ENCODE measurements around the gene GABRQ.
"Not testable (repeated sequence)": the region's sequence is repeated elsewhere in the genome, so short reads cannot be mapped to it uniquely, and the experiment has no call there.

GABRQ gene

DNA sequence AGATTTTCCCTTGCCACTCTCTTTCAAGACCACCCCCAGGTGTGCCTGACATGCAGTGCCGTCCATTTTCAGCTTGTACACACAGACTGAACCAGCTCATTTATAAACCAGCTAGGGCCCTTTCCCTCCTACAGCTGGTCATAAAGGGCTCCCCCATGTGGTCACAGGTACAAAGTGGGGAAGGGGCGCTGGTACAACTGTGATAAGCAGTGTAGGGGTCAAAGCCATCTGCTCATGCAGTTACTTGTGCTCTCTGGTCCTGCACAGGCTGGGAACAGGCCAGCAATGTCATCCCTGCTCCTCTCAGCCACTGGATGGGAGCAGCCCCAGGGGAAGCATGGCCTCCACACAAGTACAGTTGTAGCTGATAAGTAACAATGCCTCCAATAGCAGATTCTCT is 20.6 kb downstream of the GABRQ start:
- no peak for DNase-seq (ENCODE audit: low read depth in 2 of 2)

GRCh38 chrX:152663086-152663485 is 25.4 kb downstream of the GABRQ start:
- no peak for DNase-seq (ENCODE audit: low read depth in 2 of 2)

DNA sequence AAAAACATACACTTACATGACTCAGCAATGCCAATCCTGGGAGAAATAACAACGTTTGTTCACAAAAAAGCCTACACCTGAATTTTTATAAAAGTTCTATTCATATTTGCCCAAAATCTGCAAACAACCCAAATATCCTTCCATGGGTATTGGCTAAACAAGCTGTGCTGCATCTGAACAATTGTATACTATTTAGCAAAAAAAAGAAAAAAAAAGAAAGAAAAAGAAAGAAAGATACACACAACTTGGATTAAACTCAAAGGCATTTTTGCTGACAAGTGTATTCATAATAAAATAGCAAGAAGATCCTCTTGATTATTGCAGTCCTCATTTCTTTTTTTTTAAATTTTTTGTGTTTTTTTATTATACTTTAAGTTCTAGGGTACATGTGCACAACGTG is 36.4 kb downstream of the GABRQ start:
- DNase-seq (ENCODE audit: low read depth in 2 of 2) = no peak

DNA sequence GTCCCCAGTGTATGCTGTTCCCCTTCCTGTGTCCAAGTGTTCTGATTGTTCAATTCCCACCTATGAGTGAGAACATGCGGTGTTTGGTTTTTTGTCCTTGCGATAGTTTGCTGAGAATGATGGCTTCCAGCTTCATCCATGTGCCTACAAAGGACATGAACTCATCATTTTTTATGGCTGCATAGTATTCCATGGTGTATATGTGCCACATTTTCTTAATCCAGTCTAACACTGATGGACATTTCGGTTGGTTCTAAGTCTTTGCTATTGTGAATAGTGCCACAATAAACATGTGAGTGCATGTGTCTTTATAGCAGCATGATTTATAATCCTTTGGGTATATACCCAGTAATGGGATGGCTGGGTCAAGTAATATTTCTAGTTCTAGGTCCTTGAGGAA is 37.0 kb downstream of the GABRQ start:
- DNase-seq (ENCODE audit: low read depth in 2 of 2) = not testable (repeated sequence)

- DNase-seq (ENCODE audit: low read depth in 2 of 2) = not testable (repeated sequence)
These were observed 43.3 kb downstream of the GABRQ start for GRCh38 chrX:152681012-152681411.

- not testable (repeated sequence) for DNase-seq (ENCODE audit: low read depth in 2 of 2)
These were observed 60.5 kb downstream of the GABRQ start, which contains the start of gene MAGEA3 for GRCh38 chrX:152697952-152698931. MAGEA3 (plus strand) TSS chrX:152698794; CDS start chrX:152700833, 2,039 bp downstream.

- not testable (repeated sequence) for DNase-seq (ENCODE audit: low read depth in 2 of 2)
These were observed 62.7 kb downstream of the GABRQ start for GRCh38 chrX:152700390-152700789.

DNA sequence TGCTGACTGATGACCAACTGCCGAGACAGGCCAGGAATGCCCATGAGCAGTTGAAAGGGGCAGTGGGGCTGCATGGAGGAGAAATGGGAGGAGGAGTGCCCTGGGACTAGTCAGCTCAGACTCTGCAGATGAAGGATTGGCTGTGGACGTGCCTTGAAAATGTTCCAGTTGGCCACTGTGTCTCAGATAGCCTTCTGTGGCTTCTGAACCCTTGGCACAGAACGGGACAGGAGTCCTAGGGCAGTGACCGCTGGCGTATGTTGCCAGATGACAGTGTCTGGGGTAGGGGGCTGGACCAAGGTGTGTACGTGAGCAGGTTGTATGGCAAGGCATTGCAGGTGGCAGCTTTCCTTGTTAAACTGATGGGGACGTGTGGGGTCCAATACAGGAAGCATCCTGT is 68.8 kb downstream of the GABRQ start:
- not testable (repeated sequence) for DNase-seq (ENCODE audit: low read depth in 2 of 2)
